CD4-positive, alpha-beta memory T cell (primary cell): ENCODE data around the gene PPP1R14C. TPM values are rescaled to one million over a fixed set of nuclear protein-coding genes. Genes with fewer than 3 reads are reported as not detected.

Experiments used
- CTCF ChIA-PET: fragments of 350-600 bp; sonication (Branson Sonifier 250); formaldehyde crosslinking; loops from one replicate; lab custom pipeline; 2021; ENCODE audit warnings: inconsistent platforms; ENCODE audit not compliant: partially characterized antibody; lab: Charles Lee
- POLR2A ChIA-PET: fragments of 350-600 bp; sonication (Branson Sonifier 250); formaldehyde crosslinking; loops from one replicate; lab custom pipeline; 2021; ENCODE audit not compliant: partially characterized antibody; lab: Charles Lee
- DNase-seq, 5 donors: peaks; one replicate each; pipeline versions ENCODE4 v3.0.0 to v3.0.0-alpha.2; 2020 to 2022; ENCODE audit warnings: mixed read lengths in 1 of 5
- H3K27ac ChIP-seq: one replicate; pipeline ENCODE4 v1.7.0; 2013; ENCODE audit warnings: low read depth, low read length
- H3K27me3 ChIP-seq: 2 replicates; pipeline ENCODE4 v1.7.0; 2013; ENCODE audit warnings: mild to moderate bottlenecking, low read length, moderate library complexity; ENCODE audit not compliant: insufficient read depth
- H3K36me3 ChIP-seq: 2 replicates; pipeline ENCODE4 v1.7.0; 2013; ENCODE audit warnings: mild to moderate bottlenecking, low read length, moderate library complexity; ENCODE audit not compliant: insufficient read depth
- H3K4me1 ChIP-seq: 2 replicates; pipeline ENCODE4 v1.7.0; 2013; ENCODE audit warnings: mild to moderate bottlenecking, low read length, moderate library complexity; ENCODE audit not compliant: insufficient read depth
- H3K4me3 ChIP-seq, 2 donors: one replicate each; pipeline ENCODE4 v1.7.0; 2013; ENCODE audit warnings: low read length in 2 of 2, mild to moderate bottlenecking in 1 of 2
- H3K9me3 ChIP-seq, 2 donors: one replicate each; pipeline ENCODE4 v1.7.0; 2013; ENCODE audit warnings: low read length in 2 of 2, control low read depth in 1 of 2; ENCODE audit not compliant: control insufficient read depth in 1 of 2
- H3K27ac Mint-ChIP-seq, 7 donors: one replicate each; pipeline ENCODE4 v1.8.0; 2020 to 2021; ENCODE audit warnings: mixed read lengths in 7 of 7, mild to moderate bottlenecking in 6 of 7, inconsistent platforms in 3 of 7, moderate library complexity in 3 of 7
- H3K27me3 Mint-ChIP-seq, 2 donors: one replicate each; pipeline ENCODE4 v1.8.0; 2020 to 2021; ENCODE audit warnings: mixed read lengths in 2 of 2
- H3K36me3 Mint-ChIP-seq, 2 donors: one replicate each; pipeline ENCODE4 v1.8.0; 2020 to 2021; ENCODE audit warnings: mixed read lengths in 2 of 2, inconsistent platforms in 1 of 2, mild to moderate bottlenecking in 1 of 2
- H3K4me1 Mint-ChIP-seq, 4 donors: one replicate each; pipeline ENCODE4 v1.8.0; 2020 to 2021; ENCODE audit warnings: mixed read lengths in 4 of 4, mild to moderate bottlenecking in 1 of 4
- H3K4me3 Mint-ChIP-seq, 8 donors: one replicate each; pipeline ENCODE4 v1.8.0; 2020 to 2021; ENCODE audit warnings: mixed read lengths in 8 of 8, mild to moderate bottlenecking in 7 of 8, moderate library complexity in 6 of 8, inconsistent platforms in 3 of 8
- H3K9me3 Mint-ChIP-seq, 8 donors: one replicate each; pipeline ENCODE4 v1.8.0; 2020 to 2021; ENCODE audit warnings: mixed read lengths in 8 of 8, mild to moderate bottlenecking in 5 of 8, inconsistent platforms in 3 of 8, moderate library complexity in 1 of 8
- intact Hi-C: fragments of 100-400 bp; cut with micrococcal nuclease; formaldehyde crosslinking; loops from one replicate; pipeline ENCODE4 v1.15.1; 2023
- polyA plus RNA-seq, 2 donors: library from polyadenylated mRNA; unstranded; fragments of 300-500 nt; fragmentation: Illumina TruSeq; gene quantifications; one replicate each; pipeline ENCODE4 v1.2.3, GENCODE V29; 2021
- total RNA-seq, 2 experiments: library from RNA; stranded (reverse); gene quantifications; one replicate each; pipeline ENCODE4 v1.2.3, GENCODE V29; 2021

Gene PPP1R14C
- total and polyA plus RNA-seq, 4 experiments from 2014 or later, result not detected

DNA sequence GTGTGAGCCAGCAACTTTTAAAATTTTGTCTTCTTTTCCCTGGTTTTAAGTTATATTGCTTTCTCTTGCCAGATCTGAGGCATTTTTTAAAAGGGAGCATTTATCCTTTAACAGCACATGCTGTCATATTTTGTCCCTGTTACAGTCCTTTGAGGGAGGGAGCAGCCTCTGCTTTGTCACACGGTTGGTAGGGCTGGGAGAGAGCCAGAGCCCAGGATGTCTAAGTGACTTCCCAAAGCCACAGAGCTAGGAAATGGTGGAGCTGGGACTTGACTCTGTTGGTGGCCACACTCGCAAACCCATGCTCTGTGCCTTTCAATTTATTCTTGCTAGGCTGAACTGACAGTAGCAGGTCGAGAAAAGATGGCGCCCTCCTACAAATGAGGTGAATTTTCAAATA is 145.6 kb downstream of the PPP1R14C start:
- Histone ChIP-seq H3K27me3 (no peaks in the 10 kb centered on the region), H3K27ac (no peak overlapping the region), H3K4me3 (no peak overlapping the region), H3K36me3 (no peaks in the 10 kb centered on the region), H3K9me3 (no peaks in the 10 kb centered on the region), H3K4me1 (no peaks in the 10 kb centered on the region)
- H3K36me3 Mint-ChIP-seq, result no peaks in the 10 kb centered on the region
- H3K4me1 Mint-ChIP-seq, result no peaks in the 10 kb centered on the region
- ChIA-PET POLR2A (no interaction called here), CTCF (no interaction called here)
- H3K27ac Mint-ChIP-seq, result no peak overlapping the region
- no peak for DNase-seq
- peaks cover 0 to 3% (median 0%) of the 10 kb centered on the region in 8 donors for H3K9me3 Mint-ChIP-seq
- intact Hi-C loops, result no loop called here
- peaks cover 15 to 16% of the 10 kb centered on the region in 2 donors for H3K27me3 Mint-ChIP-seq
- H3K4me3 Mint-ChIP-seq, result no peak overlapping the region

DNA sequence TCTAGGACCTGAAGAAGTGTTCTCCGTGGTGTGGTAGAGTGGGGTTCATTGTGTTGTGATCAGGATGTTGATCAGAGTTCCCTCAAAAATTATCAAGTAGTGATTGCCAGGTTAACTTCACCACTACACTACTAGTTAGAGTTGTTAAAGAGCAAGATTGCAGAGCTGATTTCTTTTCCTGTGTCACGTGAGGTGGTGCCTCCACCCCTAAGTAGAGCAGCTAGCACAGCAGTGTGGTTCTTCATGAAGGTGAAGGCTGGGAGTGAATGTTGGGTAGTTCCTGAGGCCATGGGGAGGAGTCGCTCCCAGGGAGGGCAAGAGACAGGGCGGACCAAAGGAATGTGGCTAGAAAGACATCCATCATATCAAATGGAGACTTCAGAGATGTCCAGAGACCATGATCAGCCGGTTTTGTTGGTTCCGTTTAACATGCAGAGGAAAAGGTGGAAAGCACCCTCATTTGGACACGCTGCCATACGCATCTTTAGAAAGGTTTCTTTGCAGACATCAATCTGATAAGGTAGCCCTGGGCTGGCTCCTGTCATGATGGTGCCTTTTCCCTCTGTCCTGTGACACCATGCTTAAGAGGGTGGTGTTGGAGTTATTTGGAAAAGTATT is 146.7 kb downstream of the PPP1R14C start:
- Histone ChIP-seq H3K36me3 (no peaks in the 10 kb centered on the region), H3K27me3 (no peaks in the 10 kb centered on the region), H3K4me1 (no peaks in the 10 kb centered on the region), H3K4me3 (no peak overlapping the region), H3K9me3 (no peaks in the 10 kb centered on the region), H3K27ac (no peak overlapping the region)
- H3K4me1 Mint-ChIP-seq, result no peaks in the 10 kb centered on the region
- ChIA-PET POLR2A (no interaction called here), CTCF (no interaction called here)
- peaks cover 0 to 3% (median 0%) of the 10 kb centered on the region in 8 donors for H3K9me3 Mint-ChIP-seq
- no peak overlapping the region for H3K4me3 Mint-ChIP-seq
- H3K27ac Mint-ChIP-seq, result no peak overlapping the region
- intact Hi-C loops, result no loop called here
- DNase-seq, result no peak
- no peaks in the 10 kb centered on the region for H3K36me3 Mint-ChIP-seq
- H3K27me3 Mint-ChIP-seq, result peaks cover 15 to 16% of the 10 kb centered on the region in 2 donors

DNA sequence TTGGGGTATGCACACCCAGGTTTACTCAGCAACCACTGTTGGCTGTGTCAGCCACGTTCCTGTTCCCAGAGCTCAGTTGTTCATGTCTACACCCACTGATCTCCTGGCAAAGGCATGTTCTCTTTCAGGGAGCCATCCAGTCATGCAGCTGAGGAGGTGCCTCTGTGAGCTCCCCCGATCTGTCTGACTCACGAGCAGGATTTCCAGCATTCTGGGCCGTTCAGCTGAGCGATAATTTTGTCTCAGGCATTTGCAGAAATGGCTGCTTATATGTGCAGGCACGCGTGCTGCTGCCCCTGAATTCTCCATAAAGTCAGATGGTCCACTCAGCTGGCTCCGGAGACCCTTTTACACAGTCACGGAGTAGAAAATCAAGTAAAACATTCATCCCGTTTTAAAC is 147.6 kb downstream of the PPP1R14C start:
- Histone ChIP-seq H3K9me3 (no peaks in the 10 kb centered on the region), H3K4me3 (no peak overlapping the region), H3K27ac (no peak overlapping the region), H3K27me3 (no peaks in the 10 kb centered on the region), H3K4me1 (no peaks in the 10 kb centered on the region), H3K36me3 (no peaks in the 10 kb centered on the region)
- H3K27ac Mint-ChIP-seq, result no peak overlapping the region
- H3K4me3 Mint-ChIP-seq, result no peak overlapping the region
- ChIA-PET CTCF (no interaction called here), POLR2A (no interaction called here)
- DNase-seq, result no peak
- peaks cover 0 to 3% (median 0%) of the 10 kb centered on the region in 8 donors for H3K9me3 Mint-ChIP-seq
- no peaks in the 10 kb centered on the region for H3K36me3 Mint-ChIP-seq
- intact Hi-C loops, result no loop called here
- H3K27me3 Mint-ChIP-seq, result peaks cover 13% of the 10 kb centered on the region in 2 donors
- no peaks in the 10 kb centered on the region for H3K4me1 Mint-ChIP-seq

DNA sequence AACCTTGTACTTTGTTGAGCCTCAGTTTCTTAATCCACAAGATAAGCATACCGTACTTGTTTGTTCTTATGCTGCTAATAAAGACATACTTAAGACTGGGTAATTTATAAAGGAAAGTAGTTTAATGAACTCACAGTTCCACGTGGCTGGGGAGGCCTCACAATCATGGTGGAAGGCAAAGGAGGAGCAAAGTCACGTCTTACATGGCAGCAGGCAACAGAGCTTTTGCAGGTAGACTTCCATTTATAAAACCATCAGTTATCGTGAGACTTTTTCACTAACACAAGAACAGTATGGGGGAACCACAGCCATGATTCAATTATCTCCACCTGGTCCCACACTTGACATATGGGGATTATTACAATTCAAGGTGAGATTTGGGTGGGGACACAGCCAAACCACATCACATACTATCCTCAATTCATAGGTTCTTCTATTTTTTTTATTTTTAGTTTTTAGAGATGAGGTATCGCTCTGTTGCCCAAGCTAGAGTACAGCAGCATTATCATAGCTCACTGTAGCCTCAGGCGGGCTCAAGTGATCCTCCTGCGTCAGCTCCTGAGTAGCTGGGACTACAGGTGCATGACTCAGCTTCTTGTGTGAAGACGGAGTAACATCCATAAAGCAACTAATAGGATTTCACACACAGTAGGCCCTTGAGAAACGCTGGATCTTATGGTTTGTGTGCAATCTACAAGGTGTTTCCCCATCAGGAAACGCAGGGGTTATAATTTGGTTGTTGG is 149.3 kb downstream of the PPP1R14C start:
- ChIA-PET POLR2A (no interaction called here), CTCF (no interaction called here)
- no peak overlapping the region for H3K4me3 Mint-ChIP-seq

DNA sequence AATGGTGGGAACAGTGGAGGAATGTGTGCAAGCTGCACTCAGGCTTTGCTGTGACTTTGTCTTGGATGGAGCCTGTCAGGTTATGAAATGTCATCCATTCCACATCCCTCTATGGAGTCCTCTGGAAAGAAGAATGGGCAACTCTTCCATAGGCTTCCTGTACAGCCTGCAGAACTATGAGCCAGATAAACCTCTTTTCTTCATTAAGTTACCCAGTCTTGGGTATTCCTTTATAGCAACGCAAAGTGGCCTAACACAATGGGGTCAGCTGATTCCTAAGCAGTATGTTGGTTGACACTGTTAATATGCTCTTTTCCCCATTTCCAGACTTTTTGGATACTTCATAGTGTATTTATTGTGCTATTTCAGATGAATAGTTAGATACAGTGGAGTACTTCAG is 150.2 kb downstream of the PPP1R14C start:
- no peak for DNase-seq
- H3K27me3 ChIP-seq, result no peaks in the 10 kb centered on the region
- H3K9me3 ChIP-seq, result peaks cover 0 to 5% of the 10 kb centered on the region in 2 donors
- POLR2A ChIA-PET, result no interaction called here
- Mint-ChIP-seq H3K4me1 (no peaks in the 10 kb centered on the region), H3K27me3 (peaks cover 2 to 6% of the 10 kb centered on the region in 2 donors), H3K9me3 (peaks cover 2 to 19% (median 15%) of the 10 kb centered on the region in 8 donors), H3K27ac (no peak overlapping the region), H3K4me3 (no peak overlapping the region), H3K36me3 (peaks cover 0 to 5% of the 10 kb centered on the region in 2 donors)
- intact Hi-C loops, result no loop called here
- H3K4me3 ChIP-seq, result no peak overlapping the region
- H3K36me3 ChIP-seq, result no peaks in the 10 kb centered on the region
- no peaks in the 10 kb centered on the region for H3K4me1 ChIP-seq
- CTCF ChIA-PET, result no interaction called here
- no peak overlapping the region for H3K27ac ChIP-seq

More for the DNA sequence above, 149.3 kb downstream of the PPP1R14C start:
- no peak overlapping the region for H3K4me3 ChIP-seq
- DNase-seq, result no peak
- H3K27me3 ChIP-seq, result no peaks in the 10 kb centered on the region
- no peaks in the 10 kb centered on the region for H3K4me1 ChIP-seq
- Mint-ChIP-seq H3K4me1 (no peaks in the 10 kb centered on the region), H3K9me3 (peaks cover 0 to 10% (median 6%) of the 10 kb centered on the region in 8 donors), H3K36me3 (no peaks in the 10 kb centered on the region), H3K27ac (no peak overlapping the region), H3K27me3 (peaks cover 2 to 8% of the 10 kb centered on the region in 2 donors)
- H3K9me3 ChIP-seq, result peaks cover 0 to 5% of the 10 kb centered on the region in 2 donors
- no peak overlapping the region for H3K27ac ChIP-seq
- intact Hi-C loops, result no loop called here
- H3K36me3 ChIP-seq, result no peaks in the 10 kb centered on the region

DNA sequence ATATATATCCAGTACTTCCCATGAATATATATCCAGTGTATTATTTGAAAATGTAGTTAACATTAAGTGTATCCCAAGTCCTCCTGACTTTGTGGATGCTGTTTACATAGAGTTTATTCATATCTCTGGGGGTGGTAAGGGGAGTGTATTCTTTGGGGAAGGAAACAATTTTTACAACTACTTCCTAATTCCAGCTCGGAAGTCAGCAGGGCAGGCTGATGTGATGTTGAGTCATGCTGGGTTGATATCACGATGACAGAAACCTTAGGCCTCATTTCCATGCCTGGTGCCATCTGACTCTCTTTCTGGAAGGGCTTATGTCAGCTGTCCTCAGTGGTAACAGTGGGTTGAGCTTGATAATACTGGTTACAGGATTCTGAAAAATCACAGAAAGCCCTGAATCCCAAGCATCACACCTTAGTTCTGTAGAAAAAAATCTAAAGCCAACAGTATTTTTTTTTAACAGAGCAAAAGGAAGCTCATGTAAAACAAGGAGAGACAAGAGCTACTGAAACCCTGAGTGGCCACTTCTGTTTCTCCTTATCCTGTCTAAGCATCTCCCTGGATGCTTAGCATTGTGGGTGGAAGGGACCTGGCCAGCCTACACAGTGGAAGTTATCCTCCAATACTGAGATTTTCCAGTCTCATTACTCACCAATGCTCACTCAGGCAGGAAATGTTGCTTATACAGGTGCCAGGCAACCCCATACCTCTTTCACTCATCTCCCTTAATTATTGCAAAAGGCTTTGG is 150.8 kb downstream of the PPP1R14C start:
- ChIA-PET CTCF (no interaction called here), POLR2A (no interaction called here)
- Mint-ChIP-seq H3K9me3 (peaks cover 2 to 21% (median 16%) of the 10 kb centered on the region in 8 donors), H3K4me3 (no peak overlapping the region), H3K27ac (no peak overlapping the region), H3K4me1 (no peaks in the 10 kb centered on the region), H3K27me3 (peaks cover 2 to 5% of the 10 kb centered on the region in 2 donors), H3K36me3 (peaks cover 0 to 7% of the 10 kb centered on the region in 2 donors)
- no peaks in the 10 kb centered on the region for H3K27me3 ChIP-seq
- H3K4me3 ChIP-seq, result no peak overlapping the region
- H3K4me1 ChIP-seq, result no peaks in the 10 kb centered on the region
- intact Hi-C loops, result no loop called here
- peaks cover 0 to 5% of the 10 kb centered on the region in 2 donors for H3K9me3 ChIP-seq
- H3K36me3 ChIP-seq, result no peaks in the 10 kb centered on the region
- no peak overlapping the region for H3K27ac ChIP-seq
- DNase-seq, result no peak

DNA sequence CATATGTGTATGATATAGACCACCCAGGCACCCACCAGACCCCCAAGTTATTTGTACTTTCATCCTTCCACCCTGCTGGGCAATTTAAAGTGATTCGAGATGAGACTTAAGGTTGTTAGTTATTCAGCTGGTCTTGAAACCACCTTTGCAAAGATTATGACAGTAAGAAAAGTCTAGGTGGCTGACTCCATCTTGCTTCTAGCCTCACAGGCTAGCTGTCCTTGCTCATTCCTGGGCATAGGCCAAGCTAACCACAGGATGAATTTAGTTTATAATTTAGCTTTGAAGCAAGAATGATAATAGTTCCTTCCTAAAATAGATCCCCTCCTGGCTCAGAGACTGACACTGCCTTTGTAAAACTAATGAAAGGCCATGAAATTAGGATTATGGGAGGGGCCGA is 154.0 kb downstream of the PPP1R14C start:
- CTCF ChIA-PET, result no interaction called here
- H3K27ac Mint-ChIP-seq, result no peak overlapping the region
- peaks cover 0 to 7% of the 10 kb centered on the region in 2 donors for H3K36me3 Mint-ChIP-seq
- H3K9me3 Mint-ChIP-seq, result peaks cover 2 to 21% (median 15%) of the 10 kb centered on the region in 8 donors
- intact Hi-C loops, result no loop called here
- peaks cover 3 to 6% of the 10 kb centered on the region in 2 donors for H3K27me3 Mint-ChIP-seq
- no peak overlapping the region for H3K4me3 ChIP-seq
- peaks cover 0 to 5% of the 10 kb centered on the region in 2 donors for H3K9me3 ChIP-seq
- POLR2A ChIA-PET, result no interaction called here
- H3K4me1 Mint-ChIP-seq, result no peaks in the 10 kb centered on the region
- DNase-seq, result no peak
- no peaks in the 10 kb centered on the region for H3K4me1 ChIP-seq
- H3K4me3 Mint-ChIP-seq, result no peak overlapping the region
- H3K27ac ChIP-seq, result no peak overlapping the region
- no peaks in the 10 kb centered on the region for H3K27me3 ChIP-seq
- H3K36me3 ChIP-seq, result no peaks in the 10 kb centered on the region
